Measurements from ENCODE around the gene PRPF6.
A peak's percentile ranks its signal among the peaks of the same experiment; 100 is the strongest.

The PRPF6 gene, protein sequence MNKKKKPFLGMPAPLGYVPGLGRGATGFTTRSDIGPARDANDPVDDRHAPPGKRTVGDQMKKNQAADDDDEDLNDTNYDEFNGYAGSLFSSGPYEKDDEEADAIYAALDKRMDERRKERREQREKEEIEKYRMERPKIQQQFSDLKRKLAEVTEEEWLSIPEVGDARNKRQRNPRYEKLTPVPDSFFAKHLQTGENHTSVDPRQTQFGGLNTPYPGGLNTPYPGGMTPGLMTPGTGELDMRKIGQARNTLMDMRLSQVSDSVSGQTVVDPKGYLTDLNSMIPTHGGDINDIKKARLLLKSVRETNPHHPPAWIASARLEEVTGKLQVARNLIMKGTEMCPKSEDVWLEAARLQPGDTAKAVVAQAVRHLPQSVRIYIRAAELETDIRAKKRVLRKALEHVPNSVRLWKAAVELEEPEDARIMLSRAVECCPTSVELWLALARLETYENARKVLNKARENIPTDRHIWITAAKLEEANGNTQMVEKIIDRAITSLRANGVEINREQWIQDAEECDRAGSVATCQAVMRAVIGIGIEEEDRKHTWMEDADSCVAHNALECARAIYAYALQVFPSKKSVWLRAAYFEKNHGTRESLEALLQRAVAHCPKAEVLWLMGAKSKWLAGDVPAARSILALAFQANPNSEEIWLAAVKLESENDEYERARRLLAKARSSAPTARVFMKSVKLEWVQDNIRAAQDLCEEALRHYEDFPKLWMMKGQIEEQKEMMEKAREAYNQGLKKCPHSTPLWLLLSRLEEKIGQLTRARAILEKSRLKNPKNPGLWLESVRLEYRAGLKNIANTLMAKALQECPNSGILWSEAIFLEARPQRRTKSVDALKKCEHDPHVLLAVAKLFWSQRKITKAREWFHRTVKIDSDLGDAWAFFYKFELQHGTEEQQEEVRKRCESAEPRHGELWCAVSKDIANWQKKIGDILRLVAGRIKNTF

DNA sequence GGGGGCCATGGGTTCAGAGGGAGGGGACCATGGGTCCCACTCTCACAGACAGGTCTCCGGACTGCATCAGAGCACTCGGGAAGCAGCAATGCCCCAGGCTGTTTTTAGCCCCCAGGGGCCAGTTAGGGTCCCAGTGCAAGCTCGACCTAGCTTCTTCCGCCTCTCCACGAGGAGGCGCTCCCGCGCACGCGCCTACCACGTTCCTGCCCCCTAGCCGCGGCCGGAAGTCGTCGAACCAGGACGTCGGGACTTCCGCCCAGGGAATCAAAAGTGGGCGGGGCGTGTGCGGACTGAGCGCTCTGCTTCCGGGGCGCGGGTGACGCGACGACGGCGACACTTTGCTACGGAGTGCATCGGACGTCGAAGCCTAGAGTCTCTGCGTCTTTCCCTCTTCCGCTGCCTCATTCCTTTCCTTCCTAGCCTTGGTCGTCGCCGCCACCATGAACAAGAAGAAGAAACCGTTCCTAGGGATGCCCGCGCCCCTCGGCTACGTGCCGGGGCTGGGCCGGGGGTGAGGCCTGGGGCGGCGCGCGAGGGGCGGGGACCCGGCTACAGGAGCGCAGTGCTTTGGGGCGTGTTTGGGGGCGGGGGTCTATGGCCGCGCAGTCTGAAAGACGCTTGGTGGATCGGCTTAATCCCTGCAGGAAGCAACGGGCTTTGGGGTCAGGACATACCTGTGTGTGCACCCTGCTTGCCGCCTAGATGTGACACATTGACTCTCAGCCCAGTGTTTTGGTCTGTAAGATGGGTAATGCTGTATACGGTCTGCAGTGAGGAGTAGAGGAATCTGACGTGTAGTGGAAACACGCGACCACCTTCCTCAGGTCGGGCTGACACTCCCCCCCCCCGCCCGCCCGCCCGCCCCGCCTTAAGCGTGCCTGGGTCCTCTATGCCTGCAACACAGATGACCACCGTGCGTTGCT lies at the start of gene PRPF6:
Gene PRPF6, plus strand, starts transcription at position 327 of the 923 bp plus-strand sequence. Its CDS starts 114 bp downstream, at position 441.
- no peaks in the 10 kb centered on the region for H3K9me3 ChIP-seq (ENCODE audit: insufficient read depth, low read depth, low read length)
- H3K36me3 ChIP-seq (ENCODE audit: insufficient read depth, low read depth, low read length), result peaks cover 28% of the 10 kb centered on the region
- peaks cover 9% of the 10 kb centered on the region for H3K4me1 ChIP-seq (ENCODE audit: insufficient read depth, low read length)
- peaks cover 14% of the 10 kb centered on the region for H3K27me3 ChIP-seq (ENCODE audit: insufficient read depth, low read length)
- H3K9ac ChIP-seq (ENCODE audit: low read depth, low read length), result peak within 1 kb of the TSS; percentile 82; the same call in 1 of the 2 replicates
- H3K27ac ChIP-seq (ENCODE audit: low read length), result peak within 1 kb of the TSS; percentile 22
- peak within 1 kb of the TSS; percentile 98 for H3K4me3 ChIP-seq (ENCODE audit: low read length)

DNA sequence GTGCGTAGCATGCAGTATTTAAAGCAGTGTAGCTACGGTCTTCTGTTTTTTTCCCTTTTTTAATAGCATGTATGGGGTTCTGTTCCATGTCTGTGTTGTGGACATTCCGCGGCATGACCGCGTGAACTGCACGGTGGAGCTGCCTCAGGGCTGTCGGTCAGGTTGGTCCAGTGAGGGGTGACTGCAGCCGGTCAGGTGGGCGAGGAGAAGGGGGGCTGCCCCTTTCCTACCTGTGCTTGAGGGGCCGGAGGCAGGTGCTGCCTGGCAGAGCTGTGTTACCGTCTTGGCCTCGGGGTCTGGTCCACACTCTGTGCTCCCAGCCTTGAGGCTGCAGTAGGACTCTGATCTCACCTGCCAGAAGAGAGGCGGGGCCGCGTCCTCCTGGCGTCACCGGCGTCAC lies 49.2 kb upstream of the PRPF6 start:
- H3K27me3 ChIP-seq (ENCODE audit: insufficient read depth, low read length), result no peaks in the 10 kb centered on the region
- H3K9ac ChIP-seq (ENCODE audit: low read depth, low read length), result no peak overlapping the region
- no peaks in the 10 kb centered on the region for H3K9me3 ChIP-seq (ENCODE audit: insufficient read depth, low read depth, low read length)
- no peak overlapping the region for H3K27ac ChIP-seq (ENCODE audit: low read length)
- peaks cover 52% of the 10 kb centered on the region for H3K36me3 ChIP-seq (ENCODE audit: insufficient read depth, low read depth, low read length)
- H3K4me1 ChIP-seq (ENCODE audit: insufficient read depth, low read length), result no peaks in the 10 kb centered on the region
- no peak overlapping the region for H3K4me3 ChIP-seq (ENCODE audit: low read length)

DNA sequence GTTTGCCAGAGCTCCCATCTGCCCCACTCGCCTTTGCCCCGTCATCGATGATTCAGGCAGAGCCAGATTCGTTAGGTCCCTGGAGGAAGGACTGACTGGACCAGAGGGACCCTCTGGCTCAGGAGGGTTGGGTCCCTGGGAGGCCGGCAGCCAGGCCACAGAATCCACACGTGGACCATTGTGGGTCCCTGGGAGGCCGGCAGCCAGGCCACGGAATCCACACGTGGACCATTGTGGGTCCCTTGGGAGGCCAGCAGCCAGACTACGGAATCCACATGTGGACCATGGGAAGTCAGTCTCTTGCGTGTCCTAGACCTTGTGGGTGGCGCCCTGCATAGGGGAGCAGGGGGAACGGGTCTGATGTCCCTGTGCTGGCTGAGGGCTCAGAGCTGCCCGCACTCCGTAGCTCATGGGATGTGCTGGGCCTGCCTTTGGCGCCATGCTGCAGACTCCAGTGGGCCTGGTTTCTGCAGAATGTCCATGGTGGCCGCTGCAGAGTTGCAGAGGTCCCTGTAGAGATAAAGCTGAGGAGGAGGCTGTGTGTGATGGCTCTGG lies 48.2 kb upstream of the PRPF6 start:
- Histone ChIP-seq H3K4me1 (ENCODE audit: insufficient read depth, low read length) (no peaks in the 10 kb centered on the region), H3K27me3 (ENCODE audit: insufficient read depth, low read length) (no peaks in the 10 kb centered on the region), H3K9ac (ENCODE audit: low read depth, low read length) (no peak overlapping the region), H3K36me3 (ENCODE audit: insufficient read depth, low read depth, low read length) (peaks cover 50% of the 10 kb centered on the region), H3K27ac (ENCODE audit: low read length) (no peak overlapping the region), H3K4me3 (ENCODE audit: low read length) (no peak overlapping the region), H3K9me3 (ENCODE audit: insufficient read depth, low read depth, low read length) (no peaks in the 10 kb centered on the region)

DNA sequence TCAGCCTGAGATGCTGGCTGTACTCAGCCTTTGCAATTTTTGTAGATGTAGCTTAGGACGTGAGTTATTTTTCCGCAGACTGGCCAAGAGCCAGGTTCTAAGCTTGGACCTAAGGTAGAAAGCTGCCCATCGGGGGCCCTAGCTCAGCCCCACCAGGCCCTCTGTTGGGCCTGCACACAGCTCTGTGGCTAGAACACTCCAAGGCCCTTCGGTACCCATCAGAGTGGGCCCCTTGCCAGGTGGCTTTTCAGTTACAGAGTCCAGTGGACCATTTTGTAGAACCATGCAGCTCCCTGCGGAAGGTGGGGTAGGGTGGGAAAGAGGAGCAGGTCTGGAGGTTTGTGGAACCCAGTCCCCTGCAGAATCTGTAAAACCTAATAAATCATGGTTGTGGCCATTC lies 47.3 kb upstream of the PRPF6 start:
- no peak overlapping the region for H3K9ac ChIP-seq (ENCODE audit: low read depth, low read length)
- no peaks in the 10 kb centered on the region for H3K9me3 ChIP-seq (ENCODE audit: insufficient read depth, low read depth, low read length)
- H3K27me3 ChIP-seq (ENCODE audit: insufficient read depth, low read length), result no peaks in the 10 kb centered on the region
- H3K4me1 ChIP-seq (ENCODE audit: insufficient read depth, low read length), result no peaks in the 10 kb centered on the region
- H3K36me3 ChIP-seq (ENCODE audit: insufficient read depth, low read depth, low read length), result peaks cover 42% of the 10 kb centered on the region
- H3K4me3 ChIP-seq (ENCODE audit: low read length), result no peak overlapping the region
- no peak overlapping the region for H3K27ac ChIP-seq (ENCODE audit: low read length)

DNA sequence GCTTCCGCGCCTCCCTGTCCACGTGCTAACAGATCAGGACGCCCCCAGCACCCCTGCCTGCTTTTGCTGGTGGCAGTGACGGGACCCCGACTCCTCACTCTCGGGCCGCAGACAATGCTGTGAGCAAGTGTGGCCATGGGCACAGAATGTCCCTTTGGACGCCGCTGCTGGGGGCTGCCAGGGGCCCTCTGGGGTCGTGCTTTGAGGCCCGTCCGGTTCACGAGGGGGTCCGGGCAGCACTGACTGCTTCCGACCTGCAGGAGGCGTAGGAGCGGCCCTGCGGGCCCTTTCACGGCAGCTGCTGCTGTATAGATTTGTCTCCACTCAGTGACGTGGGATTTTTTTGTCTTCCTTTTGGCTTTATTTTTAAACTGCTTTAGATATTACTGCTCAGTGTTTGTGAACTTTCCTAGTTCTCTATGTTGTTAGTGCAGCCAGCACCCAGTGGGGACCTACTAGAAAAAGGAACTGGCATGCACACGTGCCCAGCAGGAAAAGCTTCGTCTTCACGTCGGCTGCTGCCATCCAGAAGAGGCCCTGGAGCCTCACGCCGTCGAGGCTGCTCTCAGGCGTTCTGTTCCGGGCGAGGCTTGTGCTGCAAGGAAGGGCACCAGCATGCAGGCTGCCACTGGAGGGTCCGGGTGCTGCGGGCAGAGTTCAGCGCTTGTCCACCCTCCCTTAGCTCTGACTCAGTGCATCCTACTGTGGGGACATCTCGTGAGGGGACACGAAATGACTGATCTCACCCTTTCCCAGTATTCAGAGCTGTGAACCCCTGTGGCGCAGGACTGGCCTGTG lies 46.5 kb upstream of the PRPF6 start:
- no peak overlapping the region for H3K27ac ChIP-seq (ENCODE audit: low read length)
- H3K9me3 ChIP-seq (ENCODE audit: insufficient read depth, low read depth, low read length), result no peaks in the 10 kb centered on the region
- no peaks in the 10 kb centered on the region for H3K4me1 ChIP-seq (ENCODE audit: insufficient read depth, low read length)
- peaks cover 36% of the 10 kb centered on the region for H3K36me3 ChIP-seq (ENCODE audit: insufficient read depth, low read depth, low read length)
- H3K4me3 ChIP-seq (ENCODE audit: low read length), result no peak overlapping the region
- H3K27me3 ChIP-seq (ENCODE audit: insufficient read depth, low read length), result no peaks in the 10 kb centered on the region
- no peak overlapping the region for H3K9ac ChIP-seq (ENCODE audit: low read depth, low read length)

DNA sequence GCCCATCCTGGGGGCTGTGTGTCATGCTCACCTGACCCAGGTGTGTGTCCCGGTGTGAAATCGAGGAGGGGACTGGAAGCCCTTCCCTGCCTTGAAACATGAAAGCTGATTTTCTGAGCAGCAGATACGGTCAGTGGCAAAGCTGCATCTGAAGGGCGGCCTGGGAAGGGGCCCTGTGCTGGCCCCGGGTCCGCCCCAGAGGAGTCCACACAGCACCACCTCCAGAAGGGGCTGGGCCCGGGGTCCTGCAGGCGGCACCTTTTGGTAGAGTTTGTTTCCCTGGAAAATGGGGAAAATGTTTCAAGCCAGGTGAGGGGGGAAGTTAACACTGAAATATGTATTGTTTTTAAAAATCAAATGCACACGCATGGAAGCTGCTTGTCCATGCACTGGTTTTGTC lies 45.5 kb upstream of the PRPF6 start:
- no peaks in the 10 kb centered on the region for H3K27me3 ChIP-seq (ENCODE audit: insufficient read depth, low read length)
- no peaks in the 10 kb centered on the region for H3K9me3 ChIP-seq (ENCODE audit: insufficient read depth, low read depth, low read length)
- no peak overlapping the region for H3K9ac ChIP-seq (ENCODE audit: low read depth, low read length)
- H3K4me1 ChIP-seq (ENCODE audit: insufficient read depth, low read length), result no peaks in the 10 kb centered on the region
- peaks cover 30% of the 10 kb centered on the region for H3K36me3 ChIP-seq (ENCODE audit: insufficient read depth, low read depth, low read length)
- H3K27ac ChIP-seq (ENCODE audit: low read length), result no peak overlapping the region
- no peak overlapping the region for H3K4me3 ChIP-seq (ENCODE audit: low read length)

DNA sequence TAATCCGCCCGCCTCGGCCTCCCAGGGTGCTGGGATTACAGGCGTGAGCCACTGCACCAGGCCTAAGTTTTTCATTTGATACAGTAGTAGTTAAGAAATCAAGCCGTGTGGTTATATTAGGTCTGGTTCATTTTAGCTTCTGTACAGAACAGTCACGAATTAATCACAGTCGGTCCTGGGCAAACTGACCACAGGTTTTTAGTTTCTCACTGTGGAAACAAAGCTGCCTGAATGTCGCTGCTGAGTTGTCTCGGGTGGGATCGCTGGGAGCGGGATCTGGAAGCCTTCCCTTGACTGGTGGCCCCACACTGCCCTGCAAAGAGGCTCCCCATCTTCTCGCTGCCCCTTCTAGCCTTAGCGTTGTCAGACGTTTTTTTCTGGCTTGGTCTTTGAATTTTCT lies 43.3 kb upstream of the PRPF6 start:
- H3K36me3 ChIP-seq (ENCODE audit: insufficient read depth, low read depth, low read length), result peaks cover 12% of the 10 kb centered on the region
- no peaks in the 10 kb centered on the region for H3K27me3 ChIP-seq (ENCODE audit: insufficient read depth, low read length)
- H3K9ac ChIP-seq (ENCODE audit: low read depth, low read length), result no peak overlapping the region
- no peak overlapping the region for H3K4me3 ChIP-seq (ENCODE audit: low read length)
- H3K4me1 ChIP-seq (ENCODE audit: insufficient read depth, low read length), result peaks cover 3% of the 10 kb centered on the region; the same call in 1 of the 2 replicates
- no peak overlapping the region for H3K27ac ChIP-seq (ENCODE audit: low read length)
- no peaks in the 10 kb centered on the region for H3K9me3 ChIP-seq (ENCODE audit: insufficient read depth, low read depth, low read length)

DNA sequence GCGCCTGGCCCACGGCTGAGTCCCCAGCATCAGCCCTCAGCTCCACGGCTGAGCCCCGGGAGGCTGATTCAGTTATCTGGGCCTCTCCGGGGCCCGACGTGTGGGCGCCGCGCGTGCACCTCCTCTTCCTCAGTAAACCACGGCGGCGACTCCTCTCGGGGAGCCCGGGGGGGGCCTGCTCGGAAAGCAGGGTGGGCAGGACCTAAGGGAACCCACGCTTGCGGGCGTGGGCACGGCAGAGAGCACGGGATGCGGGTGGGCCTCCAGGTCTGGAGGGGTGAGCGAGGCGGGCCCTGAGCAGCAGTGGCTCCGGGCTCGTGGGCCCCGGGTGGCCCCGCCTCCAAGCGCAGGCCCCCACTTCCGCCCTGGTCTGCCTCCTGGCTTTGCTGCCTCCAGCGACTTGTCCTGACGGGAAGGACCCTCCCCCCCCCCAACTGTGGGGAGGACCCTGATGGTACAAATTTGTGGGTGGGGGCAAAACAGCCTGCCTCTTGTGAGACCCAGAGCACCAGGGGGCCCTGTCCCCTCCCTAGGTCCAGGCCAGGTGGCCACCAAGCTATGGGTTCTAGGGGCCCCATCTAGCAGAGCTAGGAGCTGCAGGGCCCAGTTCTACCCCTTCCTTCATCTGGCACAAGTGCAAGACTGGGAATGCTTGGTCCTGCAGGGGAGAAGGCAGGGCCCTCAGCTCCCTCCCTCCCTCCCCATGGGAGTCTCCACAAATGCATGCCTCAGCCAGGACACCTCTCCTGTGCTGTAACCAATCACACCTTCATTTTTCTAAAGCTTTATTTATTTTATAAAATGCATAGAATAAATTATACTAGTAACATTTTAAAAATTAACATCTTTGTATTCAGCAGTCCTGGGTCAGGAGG lies 41.6 kb upstream of the PRPF6 start:
- H3K27me3 ChIP-seq (ENCODE audit: insufficient read depth, low read length), result no peaks in the 10 kb centered on the region
- H3K4me3 ChIP-seq (ENCODE audit: low read length), result no peak overlapping the region
- H3K4me1 ChIP-seq (ENCODE audit: insufficient read depth, low read length), result peaks cover 3% of the 10 kb centered on the region; the same call in 1 of the 2 replicates
- H3K36me3 ChIP-seq (ENCODE audit: insufficient read depth, low read depth, low read length), result peaks cover 26% of the 10 kb centered on the region
- H3K27ac ChIP-seq (ENCODE audit: low read length), result no peak overlapping the region
- H3K9me3 ChIP-seq (ENCODE audit: insufficient read depth, low read depth, low read length), result no peaks in the 10 kb centered on the region
- H3K9ac ChIP-seq (ENCODE audit: low read depth, low read length), result no peak overlapping the region

DNA sequence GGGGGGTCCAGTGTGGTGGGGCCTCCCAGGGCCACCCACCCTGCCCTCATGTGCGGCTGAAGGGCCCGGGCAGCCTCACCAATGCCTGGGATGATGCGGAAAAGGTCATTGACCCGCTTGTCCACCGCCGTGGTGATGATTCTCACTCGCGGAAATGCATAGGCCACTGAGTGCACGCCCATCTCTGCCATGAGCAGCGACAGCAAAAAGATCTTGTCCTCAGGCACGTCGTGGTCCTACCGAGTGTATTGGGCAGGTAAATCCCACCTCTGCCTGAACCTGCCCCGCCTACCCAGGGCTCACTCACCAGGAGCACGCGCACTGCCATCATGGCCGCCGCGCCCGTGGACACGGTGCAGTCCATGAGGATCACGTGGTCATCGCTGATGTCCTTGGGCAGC lies 40.9 kb upstream of the PRPF6 start:
- Histone ChIP-seq H3K27me3 (ENCODE audit: insufficient read depth, low read length) (no peaks in the 10 kb centered on the region), H3K4me3 (ENCODE audit: low read length) (no peak overlapping the region), H3K9ac (ENCODE audit: low read depth, low read length) (no peak overlapping the region), H3K9me3 (ENCODE audit: insufficient read depth, low read depth, low read length) (no peaks in the 10 kb centered on the region), H3K27ac (ENCODE audit: low read length) (no peak overlapping the region), H3K36me3 (ENCODE audit: insufficient read depth, low read depth, low read length) (peaks cover 27% of the 10 kb centered on the region), H3K4me1 (ENCODE audit: insufficient read depth, low read length) (peaks cover 3% of the 10 kb centered on the region; the same call in 1 of the 2 replicates)
